ENCODE measurements around the gene ACBD4. TPM values are rescaled to one million over a fixed set of nuclear protein-coding genes. Genes with fewer than 3 reads are reported as not detected.

ACBD4 gene
- total and polyA plus RNA-seq, 2 of the 13 experiments (the other 11 are each of a cell fraction or from before 2014, with no cell fraction given): 16.1 to 26.9 TPM

- TF ChIP-seq ZBTB1 (CRISPR knock-in tag; IDR thresholded peaks at IDR 0.05; ENCODE audit: borderline replicate concordance) (0 out of 2 replicates have a peak, but pooled peaks have one; percentile 57), ZNF629 (CRISPR knock-in tag; conservative IDR thresholded peaks at IDR 0.05) (peak; percentile 56; the same call in 1 of the 2 replicates), BCL6 (CRISPR knock-in tag; IDR thresholded peaks at IDR 0.05) (no peak; the same call in 1 of the 2 replicates), SP140L (CRISPR knock-in tag; IDR thresholded peaks at IDR 0.05; ENCODE audit: borderline replicate concordance) (no peak), PHF21A (CRISPR knock-in tag; IDR thresholded peaks at IDR 0.05) (no peak), HOXA7 (CRISPR knock-in tag; IDR thresholded peaks at IDR 0.05) (no peak), PITX1 (CRISPR knock-in tag; IDR thresholded peaks at IDR 0.05) (0 out of 2 replicates have a peak, but pooled peaks have one; percentile 10), ZNF605 (CRISPR knock-in tag; IDR thresholded peaks at IDR 0.05) (peak; percentile 93), ZNF792 (CRISPR knock-in tag; IDR thresholded peaks at IDR 0.05) (no peak), SMARCC2 (IDR thresholded peaks at IDR 0.05) (no peak), KAT2B (IDR thresholded peaks at IDR 0.05; ENCODE audit: borderline replicate concordance, low read depth, low read length) (no peak), FOXK2 (IDR thresholded peaks at IDR 0.05) (no peak), MTERF4 (CRISPR knock-in tag; IDR thresholded peaks at IDR 0.05) (peak; percentile 97), ZNF256 (CRISPR knock-in tag; conservative IDR thresholded peaks at IDR 0.05) (peak; percentile 54), CREBL2 (CRISPR knock-in tag; IDR thresholded peaks at IDR 0.05; ENCODE audit: borderline replicate concordance) (no peak; the same call in 1 of the 2 replicates)
- TF ChIP-seq, protein P1, sequence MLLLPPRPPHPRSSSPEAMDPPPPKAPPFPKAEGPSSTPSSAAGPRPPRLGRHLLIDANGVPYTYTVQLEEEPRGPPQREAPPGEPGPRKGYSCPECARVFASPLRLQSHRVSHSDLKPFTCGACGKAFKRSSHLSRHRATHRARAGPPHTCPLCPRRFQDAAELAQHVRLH (CRISPR knock-in tag; IDR thresholded peaks at IDR 0.05; ENCODE audit: borderline replicate concordance, low read depth): 0 out of 2 replicates have a peak, but pooled peaks have one; percentile 82
- TF ChIP-seq, protein P2, sequence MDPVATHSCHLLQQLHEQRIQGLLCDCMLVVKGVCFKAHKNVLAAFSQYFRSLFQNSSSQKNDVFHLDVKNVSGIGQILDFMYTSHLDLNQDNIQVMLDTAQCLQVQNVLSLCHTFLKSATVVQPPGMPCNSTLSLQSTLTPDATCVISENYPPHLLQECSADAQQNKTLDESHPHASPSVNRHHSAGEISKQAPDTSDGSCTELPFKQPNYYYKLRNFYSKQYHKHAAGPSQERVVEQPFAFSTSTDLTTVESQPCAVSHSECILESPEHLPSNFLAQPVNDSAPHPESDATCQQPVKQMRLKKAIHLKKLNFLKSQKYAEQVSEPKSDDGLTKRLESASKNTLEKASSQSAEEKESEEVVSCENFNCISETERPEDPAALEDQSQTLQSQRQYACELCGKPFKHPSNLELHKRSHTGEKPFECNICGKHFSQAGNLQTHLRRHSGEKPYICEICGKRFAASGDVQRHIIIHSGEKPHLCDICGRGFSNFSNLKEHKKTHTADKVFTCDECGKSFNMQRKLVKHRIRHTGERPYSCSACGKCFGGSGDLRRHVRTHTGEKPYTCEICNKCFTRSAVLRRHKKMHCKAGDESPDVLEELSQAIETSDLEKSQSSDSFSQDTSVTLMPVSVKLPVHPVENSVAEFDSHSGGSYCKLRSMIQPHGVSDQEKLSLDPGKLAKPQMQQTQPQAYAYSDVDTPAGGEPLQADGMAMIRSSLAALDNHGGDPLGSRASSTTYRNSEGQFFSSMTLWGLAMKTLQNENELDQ (CRISPR knock-in tag; IDR thresholded peaks at IDR 0.05; ENCODE audit: borderline replicate concordance): no peak
- TF ChIP-seq, protein P3, sequence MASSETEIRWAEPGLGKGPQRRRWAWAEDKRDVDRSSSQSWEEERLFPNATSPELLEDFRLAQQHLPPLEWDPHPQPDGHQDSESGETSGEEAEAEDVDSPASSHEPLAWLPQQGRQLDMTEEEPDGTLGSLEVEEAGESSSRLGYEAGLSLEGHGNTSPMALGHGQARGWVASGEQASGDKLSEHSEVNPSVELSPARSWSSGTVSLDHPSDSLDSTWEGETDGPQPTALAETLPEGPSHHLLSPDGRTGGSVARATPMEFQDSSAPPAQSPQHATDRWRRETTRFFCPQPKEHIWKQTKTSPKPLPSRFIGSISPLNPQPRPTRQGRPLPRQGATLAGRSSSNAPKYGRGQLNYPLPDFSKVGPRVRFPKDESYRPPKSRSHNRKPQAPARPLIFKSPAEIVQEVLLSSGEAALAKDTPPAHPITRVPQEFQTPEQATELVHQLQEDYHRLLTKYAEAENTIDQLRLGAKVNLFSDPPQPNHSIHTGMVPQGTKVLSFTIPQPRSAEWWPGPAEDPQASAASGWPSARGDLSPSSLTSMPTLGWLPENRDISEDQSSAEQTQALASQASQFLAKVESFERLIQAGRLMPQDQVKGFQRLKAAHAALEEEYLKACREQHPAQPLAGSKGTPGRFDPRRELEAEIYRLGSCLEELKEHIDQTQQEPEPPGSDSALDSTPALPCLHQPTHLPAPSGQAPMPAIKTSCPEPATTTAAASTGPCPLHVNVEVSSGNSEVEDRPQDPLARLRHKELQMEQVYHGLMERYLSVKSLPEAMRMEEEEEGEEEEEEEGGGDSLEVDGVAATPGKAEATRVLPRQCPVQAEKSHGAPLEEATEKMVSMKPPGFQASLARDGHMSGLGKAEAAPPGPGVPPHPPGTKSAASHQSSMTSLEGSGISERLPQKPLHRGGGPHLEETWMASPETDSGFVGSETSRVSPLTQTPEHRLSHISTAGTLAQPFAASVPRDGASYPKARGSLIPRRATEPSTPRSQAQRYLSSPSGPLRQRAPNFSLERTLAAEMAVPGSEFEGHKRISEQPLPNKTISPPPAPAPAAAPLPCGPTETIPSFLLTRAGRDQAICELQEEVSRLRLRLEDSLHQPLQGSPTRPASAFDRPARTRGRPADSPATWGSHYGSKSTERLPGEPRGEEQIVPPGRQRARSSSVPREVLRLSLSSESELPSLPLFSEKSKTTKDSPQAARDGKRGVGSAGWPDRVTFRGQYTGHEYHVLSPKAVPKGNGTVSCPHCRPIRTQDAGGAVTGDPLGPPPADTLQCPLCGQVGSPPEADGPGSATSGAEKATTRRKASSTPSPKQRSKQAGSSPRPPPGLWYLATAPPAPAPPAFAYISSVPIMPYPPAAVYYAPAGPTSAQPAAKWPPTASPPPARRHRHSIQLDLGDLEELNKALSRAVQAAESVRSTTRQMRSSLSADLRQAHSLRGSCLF (CRISPR knock-in tag; IDR thresholded peaks at IDR 0.05; ENCODE audit: borderline replicate concordance): no peak
Measured at GRCh38 chr17:45160447-45161287, 25.2 kb downstream of the ACBD4 start (continued).
